Ovary (tissue), 9 donors: Measurements from ENCODE around the gene LBX1. TPM values are rescaled to one million over a fixed set of nuclear protein-coding genes. Genes with fewer than 3 reads are reported as not detected.

Experiments
- DNase-seq, 5 donors: peaks; one replicate each; pipeline ENCODE4 v3.0.0-alpha.2; 2019 to 2020
- H3K27ac ChIP-seq, 2 donors: fragments of 200-600 bp; one replicate each; pipeline versions ENCODE4 v1.5.1 to v1.8.0; 2019 to 2022
- H3K27me3 ChIP-seq: fragments of 200-600 bp; one replicate; pipeline ENCODE4 v1.8.0; 2022
- H3K36me3 ChIP-seq: fragments of 200-600 bp; sonication (generic); one replicate; pipeline ENCODE4 v1.5.1; 2019
- H3K4me1 ChIP-seq: one replicate; pipeline ENCODE4 v1.8.1; 2013; ENCODE audit warnings: mild to moderate bottlenecking, moderate library complexity; ENCODE audit not compliant: insufficient read depth
- H3K4me3 ChIP-seq: fragments of 200-600 bp; sonication (generic); one replicate; pipeline ENCODE4 v1.5.1; 2017
- H3K9me3 ChIP-seq, 2 donors: fragments of 200-600 bp in 1 of 2; sonication (generic) in 1 of 2; one replicate each; pipeline versions ENCODE4 v1.5.1 to v1.8.1; 2013 to 2019; ENCODE audit warnings: mild to moderate bottlenecking in 1 of 2, moderate library complexity in 1 of 2
- CTCF ChIP-seq, 3 donors: fragments of 450-650 bp in 2 of 3; fragments of 200-600 bp in 1 of 3; IDR thresholded peaks; one replicate each; pipeline versions ENCODE4 v1.5.1 to v1.8.0; 2016 to 2022; ENCODE audit warnings: antibody characterized with exemption in 3 of 3, mild to moderate bottlenecking in 1 of 3
- EP300 ChIP-seq: sonication (generic); formaldehyde crosslinking; IDR thresholded peaks from one replicate; pipeline ENCODE4 v1.6.1; 2017; ENCODE audit warnings: antibody characterized with exemption
- POLR2A ChIP-seq: fragments of 450-650 bp; IDR thresholded peaks from one replicate; pipeline ENCODE4 v1.6.1; 2017; ENCODE audit warnings: antibody characterized with exemption, mild to moderate bottlenecking, moderate library complexity
- WGBS, 3 donors: extraction: QIAGEN DNeasy Blood & Tissue Kit in 1 of 3; methylation state at CpG; one replicate each; pipeline versions ENCODE4 v1.1.5 to v1.1.7; 2013 to 2017; 5-methylcytosine and 5-hydroxymethylcytosine counted together
- intact Hi-C, 4 donors: fragments of 100-400 bp; cut with DNase I; formaldehyde crosslinking; loops; one replicate each; pipeline versions ENCODE4 v1.11.0 to v1.15.1; 2022 to 2023
- polyA plus RNA-seq, 2 donors: library from polyadenylated mRNA; stranded (reverse); fragments of 200-250 nt in 1 of 2; fragments of 350-450 nt in 1 of 2; fragmentation: Illumina TruSeq in 1 of 2; extraction: RNeasy Lipid Tissue Mini Kit (QIAGEN cat#74804) in 1 of 2; gene quantifications; one replicate each; pipeline ENCODE4 v1.2.3, GENCODE V29; 2013 to 2014
- total RNA-seq, 7 donors: library from RNA; depleted of rRNA in 2 of 7; stranded (reverse); fragments of >200 nt in 2 of 7; fragmentation: NEBNext Ultra II Directional in 3 of 7; extraction: Animal tissue kit (Norgen Biotek cat#: 25700) in 3 of 7; gene quantifications; one replicate each; pipeline versions ENCODE4 v1.1.0 to v1.2.4, GENCODE V29; 2016 to 2023
- donor health status: DM: no; HTN: no; CAD: no; lungs with moderate emphysema.
- donor health status: DM: no; HTN: no; CAD: no.
- donor health status: Bipolar disorder and iron deficiency.
- donor health status: DM: yes; HTN: yes; CAD: no.
- donor health status: DM: no; HTN: no; CAD: no.
- donor health status: DM: yes; HTN: yes; CAD: no.

LBX1 gene
- total and polyA plus RNA-seq, 9 donors, result not detected

GRCh38 chr10:101236376-101237080, 7.3 kb upstream of the LBX1 start:
- DNase-seq, result no peak
- peaks cover 2% of the 10 kb centered on the region for H3K27me3 ChIP-seq
- no peak overlapping the region for H3K4me3 ChIP-seq
- no peaks in the 10 kb centered on the region for H3K36me3 ChIP-seq
- H3K4me1 ChIP-seq, result no peaks in the 10 kb centered on the region
- peaks cover 0 to 9% of the 10 kb centered on the region in 2 donors for H3K9me3 ChIP-seq
- intact Hi-C loops, result no loop called here
- H3K27ac ChIP-seq, result no peak overlapping the region
- no peak for TF ChIP-seq EP300
- no peak for TF ChIP-seq POLR2A
- no peak for TF ChIP-seq CTCF (IDR thresholded peaks at IDR 0.05)
- 5 to 7% (median 6%) methylated on average over 47 of the region's 47 CpGs for WGBS, 3 donors

DNA sequence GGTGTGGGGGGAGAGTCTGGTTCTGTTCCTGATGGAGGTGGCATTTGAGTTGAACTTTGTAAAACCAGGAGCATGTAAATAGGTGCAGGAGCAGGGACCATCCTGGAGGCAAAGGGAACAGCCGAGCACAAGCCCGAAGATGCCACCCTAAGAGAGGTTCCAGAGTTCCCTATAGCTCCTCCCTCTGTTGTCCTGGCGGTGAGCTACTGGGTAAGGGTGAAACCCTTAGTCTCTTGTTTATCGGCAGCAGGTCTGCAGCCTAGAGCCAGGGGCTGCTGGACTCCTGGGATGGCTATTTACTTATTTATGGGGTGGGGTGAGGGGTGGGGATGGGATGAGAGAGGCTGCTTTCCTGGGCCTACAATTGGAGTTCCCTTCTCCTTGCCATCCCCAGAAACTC, 6.5 kb upstream of the LBX1 start:
- no peak for TF ChIP-seq EP300
- TF ChIP-seq CTCF (IDR thresholded peaks at IDR 0.05), result no peak
- TF ChIP-seq POLR2A, result no peak
- no peak overlapping the region for H3K4me3 ChIP-seq
- 21 to 33% (median 32%) methylated on average over 4 of the region's 4 CpGs for WGBS, 3 donors
- no peaks in the 10 kb centered on the region for H3K36me3 ChIP-seq
- H3K27ac ChIP-seq, result no peak overlapping the region
- peaks cover 2% of the 10 kb centered on the region for H3K27me3 ChIP-seq
- peaks cover 0 to 9% of the 10 kb centered on the region in 2 donors for H3K9me3 ChIP-seq
- DNase-seq, result no peak
- intact Hi-C loops, result no loop called here
- H3K4me1 ChIP-seq, result no peaks in the 10 kb centered on the region

- H3K4me1 ChIP-seq, result peaks cover 1% of the 10 kb centered on the region
- intact Hi-C loops, result no loop called here
- no peak overlapping the region for H3K4me3 ChIP-seq
- no peaks in the 10 kb centered on the region for H3K36me3 ChIP-seq
- TF ChIP-seq POLR2A (no peak), EP300 (no peak), CTCF (IDR thresholded peaks at IDR 0.05) (no peak)
- no peak overlapping the region for H3K27ac ChIP-seq
- peaks cover 0 to 9% of the 10 kb centered on the region in 2 donors for H3K9me3 ChIP-seq
- DNase-seq, result no peak
- H3K27me3 ChIP-seq, result peaks cover 2% of the 10 kb centered on the region
- WGBS, 3 donors, result 48 to 53% (median 50%) methylated on average over 1 of the region's 1 CpG
These were observed 5.1 kb upstream of the LBX1 start for GRCh38 chr10:101234333-101234732.

DNA sequence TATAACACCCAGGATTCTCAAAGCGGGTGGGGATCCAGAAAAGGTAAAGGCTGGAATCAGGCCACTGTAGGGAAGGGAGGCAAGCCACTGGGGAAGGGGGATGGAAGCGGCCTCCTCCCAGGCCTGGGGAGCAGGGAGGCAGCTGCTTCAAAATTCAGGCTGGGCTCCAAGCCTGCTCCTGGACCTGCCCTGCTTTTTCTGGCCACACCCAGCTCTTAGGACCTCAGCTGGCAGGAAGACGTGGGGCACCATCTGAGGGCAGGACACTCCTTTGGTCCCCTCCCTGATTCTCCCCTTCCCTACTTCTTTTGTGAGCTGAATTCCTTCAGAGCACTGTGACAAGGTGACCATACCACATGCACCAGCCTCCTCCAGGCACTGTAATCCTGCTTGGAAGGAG, 4.6 kb upstream of the LBX1 start:
- TF ChIP-seq EP300 (no peak), POLR2A (no peak), CTCF (IDR thresholded peaks at IDR 0.05) (no peak)
- WGBS, 3 donors, result 16 to 20% (median 19%) methylated on average over 3 of the region's 3 CpGs
- H3K4me3 ChIP-seq, result no peak overlapping the region
- peaks cover 1% of the 10 kb centered on the region for H3K4me1 ChIP-seq
- H3K27ac ChIP-seq, result no peak overlapping the region
- peaks cover 0 to 9% of the 10 kb centered on the region in 2 donors for H3K9me3 ChIP-seq
- H3K27me3 ChIP-seq, result peaks cover 2% of the 10 kb centered on the region
- no peak for DNase-seq
- intact Hi-C loops, result no loop called here
- no peaks in the 10 kb centered on the region for H3K36me3 ChIP-seq
